GM21447 (cell line): ENCODE results near the gene FCHO2.
"Not testable (repeated sequence)": the region's sequence is repeated elsewhere in the genome, so short reads cannot be mapped to it uniquely, and the experiment has no call there.

Source experiments
- ATAC-seq: cut with Tn5 transposase; IDR thresholded peaks from one replicate; pipeline ENCODE4 v1.9.1; 2021; ENCODE audit not compliant: unreplicated experiment

FCHO2 gene, protein sequence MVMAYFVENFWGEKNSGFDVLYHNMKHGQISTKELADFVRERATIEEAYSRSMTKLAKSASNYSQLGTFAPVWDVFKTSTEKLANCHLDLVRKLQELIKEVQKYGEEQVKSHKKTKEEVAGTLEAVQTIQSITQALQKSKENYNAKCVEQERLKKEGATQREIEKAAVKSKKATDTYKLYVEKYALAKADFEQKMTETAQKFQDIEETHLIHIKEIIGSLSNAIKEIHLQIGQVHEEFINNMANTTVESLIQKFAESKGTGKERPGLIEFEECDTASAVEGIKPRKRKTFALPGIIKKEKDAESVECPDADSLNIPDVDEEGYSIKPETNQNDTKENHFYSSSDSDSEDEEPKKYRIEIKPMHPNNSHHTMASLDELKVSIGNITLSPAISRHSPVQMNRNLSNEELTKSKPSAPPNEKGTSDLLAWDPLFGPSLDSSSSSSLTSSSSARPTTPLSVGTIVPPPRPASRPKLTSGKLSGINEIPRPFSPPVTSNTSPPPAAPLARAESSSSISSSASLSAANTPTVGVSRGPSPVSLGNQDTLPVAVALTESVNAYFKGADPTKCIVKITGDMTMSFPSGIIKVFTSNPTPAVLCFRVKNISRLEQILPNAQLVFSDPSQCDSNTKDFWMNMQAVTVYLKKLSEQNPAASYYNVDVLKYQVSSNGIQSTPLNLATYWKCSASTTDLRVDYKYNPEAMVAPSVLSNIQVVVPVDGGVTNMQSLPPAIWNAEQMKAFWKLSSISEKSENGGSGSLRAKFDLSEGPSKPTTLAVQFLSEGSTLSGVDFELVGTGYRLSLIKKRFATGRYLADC

DNA sequence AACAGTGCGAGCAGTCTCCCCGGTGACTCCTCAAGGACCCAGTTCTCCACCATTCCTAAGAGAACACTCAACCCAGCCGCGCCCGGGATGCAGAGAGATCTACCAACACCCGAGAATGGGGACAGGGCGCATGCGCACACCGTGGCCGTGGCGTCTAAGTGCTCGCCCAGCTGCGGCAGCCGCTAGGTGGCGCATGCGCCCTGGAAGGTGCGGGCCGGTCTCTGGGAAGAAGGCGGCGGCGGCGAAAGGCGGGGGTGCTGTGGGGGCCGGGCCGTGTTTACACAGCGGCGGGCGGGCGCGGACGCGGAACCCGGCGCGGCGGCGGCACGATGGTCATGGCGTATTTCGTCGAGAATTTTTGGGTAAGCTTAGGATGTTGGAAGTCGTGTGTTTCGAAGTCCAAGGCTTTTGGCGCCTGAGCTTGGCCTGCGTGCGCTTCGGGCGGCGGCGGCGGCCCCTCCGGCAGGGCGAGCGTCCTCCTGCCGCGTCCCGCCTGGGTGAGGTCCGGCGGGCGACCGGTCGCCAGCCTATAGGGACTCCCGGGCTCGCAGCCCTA is at the start of gene FCHO2:
Gene FCHO2 (plus strand): TSS at position 274 of the 556 bp plus-strand sequence. CDS start 56 bp downstream, at position 330.
- ATAC-seq, result peak; percentile 95

DNA sequence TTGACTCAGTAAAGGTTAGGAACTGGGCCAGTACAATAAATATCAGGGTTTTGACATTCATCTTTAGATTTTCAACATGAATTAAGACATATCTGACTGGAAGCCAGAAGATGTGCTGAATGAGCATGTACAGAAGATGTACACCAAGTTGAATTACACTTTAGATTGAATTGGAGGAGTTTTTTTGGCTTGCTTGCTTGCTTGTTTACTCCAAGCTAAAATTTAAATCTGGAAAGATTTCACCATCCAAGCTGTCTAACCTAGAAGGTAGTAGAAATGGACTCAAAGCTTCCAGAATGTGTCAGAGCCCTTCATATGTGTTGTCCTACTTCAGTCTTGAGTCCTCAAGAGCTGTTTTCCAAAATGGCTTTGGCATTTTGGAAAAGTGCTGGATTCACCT is 49.0 kb upstream of the FCHO2 start:
- no peak for ATAC-seq

DNA sequence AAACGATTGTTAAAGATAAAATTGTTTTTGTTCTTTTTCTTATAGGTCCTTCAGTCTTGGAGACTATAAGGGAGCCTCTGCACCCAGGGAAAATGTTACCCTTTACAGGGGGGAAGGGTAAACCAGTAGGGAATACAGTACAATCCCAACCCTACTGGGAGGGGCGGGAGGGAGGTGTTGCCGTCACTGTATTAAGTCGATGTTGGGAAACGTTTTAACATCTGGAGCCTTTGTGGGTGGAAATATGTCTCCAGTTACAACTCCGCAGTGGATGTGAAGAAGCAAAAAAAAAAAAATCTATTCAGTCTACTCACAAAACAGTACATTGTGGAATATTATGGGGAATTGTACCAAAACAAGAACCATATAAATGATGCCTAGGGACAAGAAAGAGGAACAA is 47.2 kb upstream of the FCHO2 start:
- ATAC-seq, result no peak

DNA sequence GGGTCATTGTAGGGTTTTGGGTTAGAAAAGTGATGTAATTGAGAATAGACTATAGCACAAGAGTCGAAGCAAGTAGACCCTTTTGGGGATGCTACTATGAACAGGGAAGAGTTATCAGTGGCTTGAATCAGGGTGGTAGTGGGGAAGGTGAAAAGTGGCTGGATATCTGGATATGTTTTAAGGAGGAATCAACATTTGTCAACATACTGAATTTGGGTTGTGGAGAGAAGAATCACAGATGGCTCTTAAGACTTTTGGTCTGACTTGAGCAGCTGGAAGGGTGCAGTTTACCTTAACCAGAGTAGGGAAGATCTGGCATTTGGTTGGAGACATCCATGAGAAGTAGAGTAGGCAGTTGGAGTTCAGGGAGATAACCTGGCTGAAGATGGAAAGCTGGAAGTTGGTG is 38.5 kb upstream of the FCHO2 start:
- ATAC-seq, result no peak

DNA sequence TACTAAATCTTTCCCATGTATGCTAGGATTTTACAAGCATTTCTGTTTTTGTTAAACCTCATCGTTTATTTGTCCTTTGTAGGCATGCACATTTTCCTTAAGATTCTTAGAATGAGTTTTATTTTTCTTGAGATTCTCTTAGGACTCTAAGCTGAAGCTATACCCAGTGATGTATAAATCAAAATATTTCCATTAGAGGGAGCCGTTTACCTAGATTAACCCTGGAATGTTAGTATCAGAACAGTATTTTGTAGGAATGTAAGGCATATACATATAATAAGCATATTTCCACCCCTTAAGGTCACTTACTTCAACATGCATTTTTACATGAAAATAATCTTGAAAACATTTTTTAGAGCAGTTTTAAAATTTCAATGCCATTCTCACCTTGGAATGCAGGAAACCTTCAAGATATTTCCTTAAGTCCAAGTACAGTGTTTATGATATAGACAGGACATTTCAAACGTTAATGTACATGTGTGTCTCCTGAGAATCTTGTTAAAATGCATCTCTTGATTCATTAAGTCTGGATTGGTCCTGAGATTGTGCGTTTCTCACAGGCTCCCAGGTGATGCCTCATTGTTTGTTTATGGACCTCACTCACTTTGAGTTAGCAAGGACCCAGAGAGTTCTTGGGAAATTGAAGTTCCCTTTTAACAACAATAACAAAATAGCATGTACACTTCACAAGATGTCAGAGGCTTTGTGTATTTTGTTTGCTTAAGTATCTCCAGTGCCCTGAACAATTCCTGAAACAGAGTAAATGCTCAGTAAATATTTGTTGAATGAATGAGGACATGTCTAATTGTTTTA is 34.9 kb upstream of the FCHO2 start:
- ATAC-seq, result no peak

DNA sequence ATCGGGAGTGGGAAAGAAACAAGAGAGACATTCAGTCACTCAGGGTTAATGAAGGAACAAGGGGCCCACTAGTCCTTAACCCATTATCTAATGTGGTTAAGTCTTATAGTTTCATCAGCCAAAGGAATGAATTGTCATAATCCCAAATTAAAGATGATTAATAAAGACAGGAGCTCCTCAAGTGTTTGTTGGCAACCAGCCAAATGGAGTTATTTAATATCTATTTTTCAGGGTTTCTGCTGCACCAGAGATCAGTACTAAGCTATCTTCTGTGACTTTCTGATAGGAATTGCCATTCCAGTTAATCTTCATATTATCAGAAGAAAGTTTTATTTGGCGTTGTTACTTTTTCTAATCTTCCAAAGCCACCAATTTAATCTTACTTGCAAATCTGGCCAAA is 34.0 kb upstream of the FCHO2 start:
- no peak for ATAC-seq

DNA sequence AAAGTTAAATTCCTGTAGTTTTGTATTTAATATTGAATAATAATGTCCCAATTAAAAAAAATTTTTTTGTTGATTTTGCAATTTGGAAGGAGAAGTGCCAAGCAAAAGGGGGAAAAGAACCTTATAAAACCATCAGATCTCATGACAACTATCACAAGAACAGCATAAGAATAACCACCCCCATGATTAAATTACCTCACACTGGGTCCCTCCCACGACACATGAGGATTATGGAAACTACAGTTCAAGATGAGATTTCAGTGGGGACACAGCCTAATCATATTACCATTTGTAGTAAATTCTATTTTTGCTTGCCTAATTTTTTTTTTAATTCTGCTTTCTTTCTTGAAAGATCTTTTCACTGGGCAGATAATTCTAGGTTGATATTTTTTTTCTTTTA is 33.4 kb upstream of the FCHO2 start:
- no peak for ATAC-seq

DNA sequence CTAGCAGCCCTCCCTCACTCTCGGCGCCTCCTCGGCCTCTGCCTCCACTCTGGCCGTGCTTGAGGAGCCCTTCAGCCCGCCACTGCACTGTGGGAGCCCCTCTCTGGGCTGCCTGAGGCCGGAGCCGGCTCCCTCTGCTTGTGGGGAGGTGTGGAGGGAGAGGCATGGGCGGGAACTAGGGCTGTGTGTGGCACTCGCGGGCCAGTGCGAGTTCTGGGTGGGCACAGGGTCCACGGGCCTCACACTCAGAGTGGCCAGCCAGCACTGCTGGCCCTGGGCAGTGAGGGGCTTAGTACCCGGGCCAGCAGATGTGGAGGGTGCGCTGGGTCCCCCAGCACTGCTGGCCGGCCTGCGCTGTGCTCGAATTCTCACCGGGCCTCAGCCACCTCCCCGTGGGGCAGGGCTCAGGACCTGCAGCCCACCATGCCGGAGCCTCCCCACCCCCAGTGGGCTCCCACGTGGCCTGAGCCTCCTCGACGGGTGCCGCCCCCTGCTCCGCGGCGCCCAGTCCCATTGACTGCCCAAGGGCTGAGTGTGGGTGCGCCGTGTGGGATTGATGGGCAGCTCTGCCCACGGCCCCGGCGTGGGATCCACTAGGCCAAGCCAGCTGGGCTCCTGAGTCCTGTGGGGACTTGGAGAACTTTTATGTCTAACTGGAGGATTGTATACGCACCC is 30.4 kb upstream of the FCHO2 start:
- no peak for ATAC-seq

DNA sequence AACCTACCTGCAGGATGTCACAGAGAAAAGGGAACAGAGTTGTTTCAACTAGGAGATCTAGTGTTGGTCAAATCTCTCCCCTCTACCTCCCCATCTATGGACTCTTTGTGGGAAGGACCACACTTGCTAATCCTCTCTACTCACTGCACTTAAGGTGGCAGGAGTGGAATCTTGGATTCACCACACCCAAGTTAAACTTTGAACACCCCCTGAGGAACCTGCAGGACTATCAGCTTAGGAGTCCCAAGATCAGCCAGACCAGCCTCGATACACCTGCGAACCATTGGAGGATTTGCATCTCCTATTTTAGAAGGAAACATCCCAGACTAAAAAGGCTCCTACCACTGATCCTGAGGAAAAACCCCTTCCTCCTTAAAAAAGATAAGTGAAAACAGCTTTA is 23.2 kb upstream of the FCHO2 start:
- ATAC-seq, result not testable (repeated sequence)

DNA sequence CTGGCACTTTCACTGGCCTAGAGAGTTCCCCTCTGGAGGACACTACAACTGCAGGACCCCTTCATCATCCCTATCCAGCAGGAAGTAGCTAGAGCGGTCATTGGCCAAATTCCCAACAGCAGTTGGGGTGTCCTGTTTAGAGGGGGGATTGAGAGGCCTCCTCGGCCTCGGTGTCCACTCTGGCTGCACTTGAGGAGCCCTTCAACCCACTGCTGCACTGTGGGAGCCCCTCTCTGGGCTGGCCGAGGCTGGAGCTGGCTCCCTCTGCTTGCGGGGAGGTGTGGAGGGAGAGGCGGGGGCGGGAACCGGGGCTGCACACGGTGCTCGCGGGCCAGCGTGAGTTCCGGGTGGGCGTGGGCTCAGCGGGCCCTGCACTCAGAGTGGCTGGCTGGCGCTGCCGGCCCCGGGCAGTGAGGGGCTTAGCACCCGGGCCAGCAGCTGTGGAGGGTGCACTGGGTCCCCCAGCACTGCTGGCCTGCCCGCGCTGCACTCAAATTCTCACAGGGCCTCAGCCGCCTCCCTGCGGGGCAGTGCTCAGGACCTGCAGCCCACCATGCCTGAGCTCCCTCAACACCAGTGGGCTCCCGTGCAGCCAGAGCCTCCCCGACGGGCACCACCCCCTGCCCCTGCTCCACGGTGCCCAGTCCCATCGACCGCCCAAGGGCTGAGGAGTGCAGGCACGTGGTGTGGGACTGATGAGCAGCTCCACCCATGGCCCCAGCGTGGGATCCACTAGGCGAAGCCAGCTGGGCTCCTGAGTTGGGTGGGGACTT is 20.7 kb upstream of the FCHO2 start:
- ATAC-seq, result not testable (repeated sequence)

DNA sequence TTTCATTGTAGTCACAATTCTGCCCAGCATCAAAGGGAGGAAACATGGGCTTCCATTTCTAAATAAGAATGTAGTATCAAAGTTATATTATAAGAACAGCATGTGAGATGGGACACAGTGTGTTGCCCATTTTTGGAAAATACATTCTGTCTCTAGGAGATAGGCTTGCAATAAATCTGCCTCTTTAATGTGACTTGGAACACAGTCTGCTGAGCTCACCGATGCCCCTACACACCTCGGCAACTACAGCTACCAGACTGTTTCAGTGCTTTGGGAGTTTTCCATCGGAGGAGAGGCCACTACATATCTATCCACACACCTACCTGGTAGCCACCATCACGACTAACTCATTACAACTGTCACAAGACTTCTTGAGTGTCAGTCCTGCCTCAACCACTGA is 18.9 kb upstream of the FCHO2 start:
- ATAC-seq, result no peak

DNA sequence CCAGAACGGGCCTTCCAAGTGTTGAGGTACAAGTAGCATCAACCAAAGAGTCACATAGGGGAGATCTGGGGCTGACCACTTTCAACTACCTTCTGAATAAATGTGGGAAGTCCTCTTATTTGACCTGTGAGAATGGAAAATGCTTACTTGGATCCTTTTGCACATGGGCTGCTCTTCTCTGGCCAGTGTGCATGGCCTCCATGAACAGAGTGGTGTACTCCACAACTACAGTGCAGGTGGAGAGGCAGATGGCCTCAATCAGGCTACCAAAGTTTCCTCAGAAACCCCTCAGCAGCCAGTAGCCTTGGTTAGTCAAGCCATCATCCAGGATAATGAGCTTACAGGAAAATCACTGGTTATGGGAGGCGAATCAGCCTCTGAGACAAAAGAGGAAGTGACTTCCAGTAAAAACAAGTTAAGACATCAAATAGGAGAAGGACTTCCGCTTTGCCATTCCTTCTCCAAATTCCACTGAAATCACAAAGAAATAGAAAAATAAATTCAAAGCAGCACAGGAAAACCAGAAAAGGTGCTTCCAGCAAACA is 18.3 kb upstream of the FCHO2 start:
- ATAC-seq, result no peak

DNA sequence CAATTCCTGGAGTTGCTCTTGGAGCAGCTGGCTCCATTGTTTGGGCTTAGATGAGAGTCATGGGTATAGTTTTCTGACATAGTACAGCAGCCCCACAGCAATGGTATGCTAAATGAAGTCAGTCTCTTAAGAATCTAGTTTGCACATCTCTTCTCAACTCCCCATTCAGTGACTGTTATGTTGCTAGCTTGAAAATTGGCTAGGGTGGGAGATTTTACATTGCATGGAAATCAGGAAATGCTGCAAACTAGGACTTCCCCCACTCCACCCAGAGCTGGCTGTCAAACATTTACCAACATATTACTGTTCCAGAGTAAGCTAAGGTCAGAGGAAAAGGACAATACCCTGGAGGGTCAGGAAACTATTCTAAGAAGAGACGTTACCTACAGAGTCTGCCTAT is 17.6 kb upstream of the FCHO2 start:
- no peak for ATAC-seq

DNA sequence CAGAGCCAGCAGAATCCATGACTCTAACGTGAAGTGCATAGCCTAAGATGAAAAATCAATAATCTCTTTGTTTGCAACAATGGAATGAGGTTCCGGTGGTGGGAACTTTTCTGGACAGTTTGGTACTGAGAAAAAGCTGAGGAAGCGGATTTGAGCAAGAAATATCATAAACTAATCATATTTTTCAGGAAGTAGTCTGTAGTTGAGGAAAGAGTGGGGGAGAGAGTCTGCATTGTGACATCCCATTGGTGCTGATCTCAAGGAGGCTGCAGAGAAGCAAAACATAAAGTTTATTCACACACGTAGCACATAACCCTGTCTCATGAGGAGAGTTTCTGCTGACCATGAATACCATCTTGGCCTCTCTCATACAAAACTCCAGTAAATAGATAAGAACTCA is 15.8 kb upstream of the FCHO2 start:
- no peak for ATAC-seq

DNA sequence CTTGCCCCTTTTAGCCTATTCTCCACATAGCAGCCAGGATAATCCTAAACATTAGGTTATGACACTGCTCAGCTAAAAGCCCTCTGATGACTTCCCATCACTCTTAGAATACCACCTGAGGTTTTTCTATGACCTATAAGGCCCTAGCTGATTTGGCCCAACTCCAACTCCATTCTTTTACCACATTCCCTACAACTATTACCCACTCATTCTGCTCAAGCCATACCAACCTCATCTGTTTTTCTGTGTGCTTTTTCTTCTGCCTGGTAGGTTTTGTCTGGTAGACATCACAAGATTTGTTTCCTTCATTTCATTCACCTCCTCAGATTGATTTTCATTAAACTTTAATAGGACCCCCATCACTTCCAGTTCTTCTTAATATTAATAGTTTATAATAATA is 12.5 kb upstream of the FCHO2 start:
- no peak for ATAC-seq

DNA sequence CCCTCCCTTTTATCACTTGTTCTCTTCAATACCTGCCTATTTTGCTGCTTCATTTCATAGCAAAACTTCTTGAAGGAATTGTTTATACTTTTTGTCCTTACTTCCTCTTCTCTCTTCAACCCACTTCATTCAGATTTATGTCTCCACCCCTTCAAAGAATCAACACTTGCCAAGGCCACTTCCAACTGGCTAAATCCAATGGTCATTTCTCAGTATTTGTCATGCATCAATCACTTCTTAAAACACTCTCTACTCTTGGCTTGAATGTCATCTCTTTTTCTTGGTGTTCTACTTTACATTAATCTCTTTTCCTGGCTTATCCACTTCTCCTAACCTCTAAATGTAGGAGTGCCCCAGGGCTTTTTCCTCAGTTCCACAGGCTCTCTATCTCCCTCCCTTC is 8.3 kb upstream of the FCHO2 start:
- ATAC-seq, result no peak

DNA sequence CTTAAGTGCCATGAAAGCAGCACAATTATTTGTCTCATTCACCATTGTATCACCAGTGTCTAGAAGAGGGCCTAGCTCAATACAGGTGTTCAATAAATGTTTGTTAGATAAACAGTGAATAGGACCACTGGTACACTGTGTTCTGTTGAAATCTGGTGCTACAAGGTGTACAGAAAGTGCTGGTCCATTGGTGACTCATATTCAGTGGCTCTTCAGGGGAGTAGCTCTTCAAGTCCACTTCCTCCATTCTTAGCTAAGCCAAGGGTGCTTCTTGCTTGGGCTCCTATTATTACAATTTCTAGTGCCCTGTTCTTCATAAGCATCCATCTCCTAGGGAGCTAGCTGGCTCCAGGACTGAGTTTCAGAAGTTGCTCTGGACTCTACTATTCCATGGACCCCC is 6.4 kb upstream of the FCHO2 start:
- ATAC-seq, result no peak

DNA sequence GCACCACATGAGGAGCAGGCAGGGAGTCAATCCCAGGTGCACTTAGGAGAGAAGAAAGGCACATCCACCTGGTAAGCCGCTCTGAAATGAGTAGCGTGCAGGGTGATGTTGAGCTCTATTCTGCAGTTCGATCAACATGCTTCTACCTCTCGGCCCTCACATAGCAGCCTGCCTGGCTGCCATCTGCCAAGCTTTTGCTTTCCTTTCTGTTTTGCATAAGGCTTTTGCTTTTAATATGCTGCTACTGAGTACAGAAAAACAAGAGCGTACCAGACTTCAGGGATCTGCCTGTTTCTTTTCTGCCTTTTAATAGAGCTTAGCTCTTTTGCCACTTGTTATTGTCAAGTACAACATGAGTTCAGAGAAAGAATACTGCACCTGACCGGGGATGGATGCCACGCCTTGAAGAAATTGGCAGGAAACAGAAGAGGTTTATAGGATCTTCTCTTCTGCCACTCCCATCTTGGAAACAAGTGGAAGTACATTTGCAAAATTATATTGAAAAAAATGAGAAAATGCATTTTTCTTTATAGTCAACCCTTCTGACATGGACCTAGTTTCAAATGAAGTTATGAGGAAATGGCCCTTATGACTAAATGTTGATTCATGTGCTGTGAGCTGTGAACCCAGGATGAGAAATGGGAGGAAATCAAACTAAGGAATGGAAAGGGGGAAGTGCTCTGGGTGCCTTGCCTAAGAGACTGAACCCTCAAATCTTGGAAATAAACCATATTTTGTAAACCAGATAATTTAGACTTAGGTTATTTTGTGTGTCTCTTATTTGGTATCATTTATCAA is 4.0 kb upstream of the FCHO2 start:
- ATAC-seq, result no peak

DNA sequence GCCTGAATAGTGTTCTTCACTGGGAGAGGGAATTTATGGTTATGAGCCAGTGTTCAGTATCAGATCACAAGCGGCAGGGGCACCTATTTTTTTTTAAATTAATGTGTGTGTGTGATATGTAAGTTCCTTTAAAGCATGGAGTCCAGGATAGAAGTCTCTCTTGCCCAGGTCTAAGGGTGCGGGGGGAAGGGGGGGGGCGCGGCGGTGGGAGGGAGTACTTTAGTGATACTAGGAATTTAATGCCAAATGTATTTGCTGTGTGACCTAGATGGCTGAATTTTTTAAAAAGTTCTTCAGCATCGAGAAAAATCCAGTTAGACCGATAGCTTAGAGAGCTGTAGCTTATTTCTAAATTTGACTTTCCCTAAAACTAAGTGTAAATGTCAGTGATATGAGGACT is 1.5 kb upstream of the FCHO2 start:
- no peak for ATAC-seq
